Astrocyte of the cerebellum (primary cell): ENCODE measurements around the gene DNAH17.

ENCODE experiments used
- DNase-seq: peaks from one replicate; pipeline ENCODE4 v3.0.0-alpha.2; 2011; ENCODE audit warnings: low read depth
- H3K4me3 ChIP-seq: 2 replicates; pipeline ENCODE4 v1.5.1; 2011; ENCODE audit warnings: mild to moderate bottlenecking, low read depth, low read length, moderate library complexity
- CTCF ChIP-seq: IDR thresholded peaks from 2 replicates; pipeline ENCODE4 v1.5.1; 2012; ENCODE audit warnings: low read length, low read depth, moderate library complexity, mild to moderate bottlenecking; ENCODE audit errors: missing control alignments
- in situ Hi-C: cut with HindIII; loops from 2 replicates; pipeline ENCODE4 v1.10.0; 2017; ENCODE audit warnings: low sequenced_read_pairs

The DNAH17 gene

DNA sequence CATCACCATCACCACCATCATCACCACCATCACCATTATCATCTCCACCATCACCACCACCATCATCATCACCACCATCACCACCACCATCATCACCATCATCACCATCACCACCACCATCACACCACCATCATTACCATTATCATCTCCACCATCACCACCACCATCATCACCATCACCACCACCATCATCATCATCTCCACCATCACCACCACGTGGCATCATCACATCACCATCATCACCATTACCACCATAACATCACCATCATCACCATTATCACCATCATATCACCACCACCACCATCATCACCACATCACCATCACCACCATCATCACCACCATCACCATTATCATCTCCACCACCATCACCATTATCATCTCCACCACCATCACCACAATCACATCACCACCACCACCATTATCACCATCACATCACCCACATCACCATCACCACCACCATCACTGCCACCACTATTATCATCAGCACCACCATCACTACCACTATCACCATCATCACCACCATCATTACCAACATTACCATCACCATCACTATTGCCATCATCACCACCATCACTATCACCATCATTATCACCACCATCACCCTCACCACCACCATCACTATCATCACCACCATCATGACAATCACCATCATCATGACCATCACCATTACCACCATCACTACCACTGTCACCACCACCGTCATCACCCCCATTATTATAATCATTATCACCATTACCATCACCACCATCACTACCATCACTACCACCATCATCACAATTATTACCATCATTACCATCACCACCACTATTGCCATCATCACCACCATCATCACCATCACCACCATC lies 99.1 kb downstream of the DNAH17 start:
- in situ Hi-C loops: loop anchor here (25.0 kb wide), 2 partner anchors 134 to 359 kb away; partner anchors contain the start of gene USP36
- H3K4me3 ChIP-seq: no peak overlapping the region
- DNase-seq: no peak
- TF ChIP-seq CTCF: no peak

DNA sequence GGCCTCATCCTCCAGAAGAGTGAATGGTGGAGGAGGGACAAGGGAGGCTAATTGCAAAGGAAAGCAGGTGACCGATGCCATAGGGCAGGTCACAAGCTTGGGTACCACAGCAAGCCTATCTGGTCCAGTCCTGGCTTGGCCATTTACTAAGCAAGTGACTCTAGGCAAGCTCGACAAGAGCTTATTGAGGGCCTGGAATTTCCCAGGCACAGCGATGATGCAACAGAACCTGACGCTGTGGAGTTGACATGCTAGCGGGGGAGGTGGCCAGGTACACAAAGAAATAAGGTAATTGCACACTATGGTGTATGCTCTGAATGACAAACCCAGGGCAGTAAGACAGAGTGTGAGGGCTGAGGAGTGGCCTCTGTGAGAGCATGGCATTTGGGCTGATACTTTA lies 100.2 kb downstream of the DNAH17 start:
- in situ Hi-C loops: loop anchor here (25.0 kb wide), 2 partner anchors 135 to 360 kb away; partner anchors contain the start of gene USP36
- no peak for TF ChIP-seq CTCF
- no peak for DNase-seq
- H3K4me3 ChIP-seq: no peak overlapping the region

GRCh38 chr17:78476149-78476548 lies 101.0 kb downstream of the DNAH17 start:
- DNase-seq: no peak
- H3K4me3 ChIP-seq: no peak overlapping the region
- in situ Hi-C loops: loop anchor here (25.0 kb wide), 2 partner anchors 136 to 361 kb away; partner anchors contain the start of gene USP36
- no peak for TF ChIP-seq CTCF

- TF ChIP-seq CTCF: no peak
- DNase-seq: no peak
- in situ Hi-C loops: loop anchor here (25.0 kb wide), 2 partner anchors 137 to 362 kb away; partner anchors contain the start of gene USP36
- H3K4me3 ChIP-seq: no peak overlapping the region
Observed at GRCh38 chr17:78475211-78475610, 102.0 kb downstream of the DNAH17 start.

DNA sequence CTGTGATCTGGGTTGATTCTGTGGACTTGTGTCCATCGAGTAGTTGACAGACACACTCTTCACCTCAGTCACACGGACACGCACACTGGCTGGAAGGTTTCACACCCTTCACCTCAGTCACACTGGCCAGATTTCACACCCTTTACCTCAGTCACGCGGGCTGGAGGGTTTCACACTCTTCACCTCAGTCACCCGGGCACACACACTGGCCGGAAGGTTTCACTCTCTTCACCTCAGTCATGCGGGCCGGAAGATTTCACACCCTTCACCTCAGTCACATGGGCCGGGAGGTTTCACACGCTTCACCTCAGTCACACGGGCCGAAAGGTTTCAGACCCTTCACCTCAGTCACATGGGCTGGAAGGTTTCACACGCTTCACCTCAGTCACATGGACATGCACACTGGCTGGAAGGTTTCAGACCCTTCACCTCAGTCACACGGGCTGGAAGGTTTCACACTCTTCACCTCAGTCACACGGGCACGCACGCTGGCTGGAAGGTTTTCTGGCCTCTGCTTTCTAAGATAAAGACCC lies 102.5 kb downstream of the DNAH17 start:
- H3K4me3 ChIP-seq: no peak overlapping the region
- TF ChIP-seq CTCF: no peak
- no peak for DNase-seq
- in situ Hi-C loops: loop anchor here (25.0 kb wide), 2 partner anchors 138 to 363 kb away; partner anchors contain the start of gene USP36

- TF ChIP-seq CTCF: no peak
- DNase-seq: no peak
- H3K4me3 ChIP-seq: no peak overlapping the region
- in situ Hi-C loops: no loop called here
Observed at GRCh38 chr17:78473951-78474613, 103.1 kb downstream of the DNAH17 start.
